Stimulated activated naive CD4-positive, alpha-beta T cell treated with Interleukin-2 at 50 U/mL for 16 hours (primary cell): ENCODE data around the gene MEIOSIN.
A peak's percentile ranks its signal among the peaks of the same experiment; 100 is the strongest.
"Not testable (repeated sequence)": the region's sequence is repeated elsewhere in the genome, so short reads cannot be mapped to it uniquely, and the experiment has no call there.

ENCODE experiments used
- DNase-seq: peaks from one replicate; lab custom pipeline; 2025; lab: John Stamatoyannopoulos, UW

MEIOSIN gene

DNA sequence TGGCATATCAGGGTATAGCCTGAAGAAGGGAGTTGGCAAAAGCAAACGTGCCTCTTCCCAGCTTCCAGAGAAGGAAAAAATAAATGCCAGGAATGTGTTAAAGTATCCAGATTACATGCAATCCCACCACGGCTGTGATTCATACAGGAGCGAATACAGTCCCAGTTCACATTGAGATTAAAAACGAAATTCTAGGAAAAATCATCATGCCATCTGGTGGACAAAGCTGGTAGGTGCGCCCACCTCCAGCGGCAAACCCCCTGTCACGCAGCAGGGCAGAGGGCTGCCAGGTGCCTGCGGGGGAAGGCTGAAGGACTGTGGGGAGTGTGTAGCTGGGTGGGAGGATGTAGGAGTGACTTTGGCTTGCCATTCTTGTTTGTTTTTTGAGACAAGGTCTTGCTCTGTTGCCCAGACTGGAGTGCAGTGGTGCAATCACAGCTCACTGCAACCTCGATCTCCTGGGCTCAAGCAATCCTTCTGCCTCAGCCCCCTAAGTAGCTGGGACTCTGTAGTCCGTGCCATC, 65.8 kb downstream of the MEIOSIN start:
- peak; percentile 41 for DNase-seq

GRCh38 chr19:45799541-45799940, 66.3 kb downstream of the MEIOSIN start:
- DNase-seq: not testable (repeated sequence)

- no peak for DNase-seq
Observed at GRCh38 chr19:45800070-45800553, 66.9 kb downstream of the MEIOSIN start.

- no peak for DNase-seq
Observed at GRCh38 chr19:45801603-45802175, 68.5 kb downstream of the MEIOSIN start.

DNA sequence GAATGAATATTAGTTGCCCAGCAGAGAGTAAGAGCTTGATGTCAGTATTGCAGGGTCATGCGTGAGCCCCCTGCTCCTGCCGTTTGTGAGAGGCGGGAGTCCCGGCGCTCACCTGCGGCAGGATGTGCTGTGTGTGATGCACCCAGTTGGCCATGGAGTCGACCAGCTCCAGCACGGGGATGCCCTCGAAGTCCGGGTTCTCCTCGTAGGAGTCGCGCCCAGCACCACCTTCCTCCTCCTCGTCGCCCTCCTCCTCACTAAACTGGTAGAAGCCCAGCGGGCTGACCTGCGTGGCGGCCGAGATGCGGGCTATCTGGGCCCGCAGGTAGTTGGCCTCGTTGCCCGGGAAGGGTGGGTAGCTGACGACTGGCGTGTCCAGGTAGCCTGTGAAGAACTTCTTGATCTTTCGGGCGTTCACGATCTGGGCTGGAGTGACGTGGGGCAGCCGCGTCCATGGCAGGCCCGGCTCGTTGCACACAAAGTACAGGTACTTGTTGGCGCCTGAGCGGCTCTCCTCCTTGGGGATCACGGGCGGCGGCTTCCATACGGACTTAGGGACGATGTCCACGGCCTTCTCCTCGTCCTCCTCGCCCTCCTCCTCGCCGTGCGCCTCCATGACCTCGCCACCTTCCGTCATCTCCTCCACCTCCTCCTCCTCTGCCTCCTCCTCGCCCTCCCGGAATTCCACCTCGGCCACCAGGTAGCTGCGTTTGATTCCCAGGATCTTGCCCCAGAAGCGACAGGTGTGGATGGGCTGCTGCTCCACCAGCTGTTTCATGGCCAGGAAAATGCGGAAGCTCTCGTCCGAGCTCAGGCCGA, 71.1 kb downstream of the MEIOSIN start:
- no peak for DNase-seq

DNA sequence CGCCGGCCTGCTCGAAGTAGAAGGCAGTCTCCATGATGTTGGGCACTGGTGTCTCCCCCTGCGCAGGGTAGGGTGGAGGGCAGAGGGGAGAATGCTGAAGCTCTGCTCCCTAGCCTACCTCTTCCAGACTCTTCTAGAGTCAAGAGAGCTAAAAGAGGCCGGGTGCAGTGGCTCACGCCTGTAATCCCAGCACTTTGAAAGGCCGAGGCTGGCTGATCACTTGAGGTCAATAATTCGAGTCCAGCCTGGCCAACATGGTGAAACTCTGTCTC, 71.7 kb downstream of the MEIOSIN start:
- no peak for DNase-seq

DNA sequence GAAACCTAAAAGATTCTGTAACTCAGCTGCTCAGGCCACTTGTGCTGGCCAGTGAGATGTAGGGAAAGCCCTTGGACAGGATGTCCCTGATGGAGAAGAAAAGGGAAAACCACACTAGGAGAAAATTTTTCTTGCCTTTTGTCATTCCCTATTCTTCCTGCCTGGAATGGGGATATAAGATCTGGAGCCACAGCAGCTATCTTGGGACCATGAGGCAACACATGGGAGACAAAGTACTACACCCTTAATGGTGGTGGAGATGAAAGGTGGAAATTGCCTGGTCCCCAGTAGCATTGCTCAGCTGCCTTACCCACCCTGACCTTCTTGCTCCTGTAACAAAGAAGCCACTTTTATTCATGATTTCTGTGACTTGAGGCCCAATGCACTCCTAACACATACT, 72.5 kb downstream of the MEIOSIN start:
- DNase-seq: no peak

GRCh38 chr19:45809643-45810159, 76.5 kb downstream of the MEIOSIN start:
- no peak for DNase-seq

GRCh38 chr19:45812297-45812696, 79.1 kb downstream of the MEIOSIN start:
- no peak for DNase-seq
